Measurements from ENCODE around the gene MFSD8.
"Not testable (repeated sequence)": the region's sequence is repeated elsewhere in the genome, so short reads cannot be mapped to it uniquely, and the experiment has no call there.

Gene MFSD8

DNA sequence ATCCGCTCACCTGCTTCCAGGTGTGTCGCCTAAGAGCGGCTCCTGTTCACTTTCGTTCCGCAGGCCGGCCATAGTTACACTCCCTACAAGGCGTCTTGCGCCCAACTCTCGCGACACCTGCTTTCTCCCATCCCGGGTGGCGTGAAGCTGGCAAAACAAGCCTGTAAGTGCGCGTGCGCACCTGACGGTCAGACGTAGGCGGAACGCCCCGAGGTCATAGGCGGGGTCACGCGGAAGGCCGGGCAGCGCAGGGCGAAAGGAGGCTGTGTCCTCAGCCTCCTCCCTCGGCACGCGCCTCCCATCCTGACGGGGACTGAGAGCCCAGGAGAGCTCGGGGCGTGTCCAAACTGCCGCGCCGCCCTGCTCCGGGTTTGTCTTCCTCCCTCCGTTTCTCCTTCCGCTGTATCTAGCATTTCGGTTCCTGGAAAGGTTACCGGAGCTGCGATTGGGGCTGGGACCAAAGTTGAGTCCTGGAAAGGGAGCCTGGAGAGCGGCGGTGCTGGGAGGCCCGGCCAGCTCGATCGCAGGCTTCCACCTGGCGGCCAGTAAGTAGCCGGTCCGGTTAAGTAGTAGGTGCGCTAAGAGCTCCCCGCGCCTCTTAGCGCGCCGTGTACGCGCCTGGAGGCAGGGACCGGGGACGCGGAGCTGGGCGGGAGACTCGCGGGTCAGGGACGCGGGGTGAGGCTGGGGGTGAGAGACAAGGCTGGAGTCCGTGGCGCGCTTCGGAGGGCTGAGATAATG is at the start of gene MFSD8, which contains the start of gene ABHD18:
Gene MFSD8 (minus strand): TSS at position 112 of the 741 bp plus-strand sequence. CDS start 40 bp downstream, at position 72.
Gene ABHD18 (plus strand): TSS at position 345 of the 741 bp plus-strand sequence. CDS start 17,550 bp downstream, outside the sequence.
- DNase-seq = peak; percentile 99

GRCh38 chr4:128009428-128009827 is 44.5 kb upstream of the MFSD8 start:
- no peak for DNase-seq

DNA sequence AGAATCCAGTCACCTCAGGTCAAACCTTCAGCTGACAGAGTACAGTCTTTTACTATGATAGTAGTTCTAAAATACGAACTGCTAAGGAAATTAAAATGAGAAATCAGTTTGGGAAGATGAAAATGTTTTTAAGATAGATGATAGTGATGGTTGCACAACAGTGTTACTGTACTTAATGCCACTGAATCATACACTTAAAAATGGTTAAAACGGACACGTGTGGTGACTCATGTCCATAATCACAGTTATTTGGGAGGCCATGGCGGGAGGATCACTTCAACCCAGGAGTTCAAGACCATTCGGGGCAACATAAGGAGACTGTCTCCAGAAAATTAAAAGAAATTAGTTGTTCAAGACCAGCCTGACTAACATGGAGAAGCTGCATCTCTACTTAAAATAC is 41.6 kb upstream of the MFSD8 start:
- DNase-seq = no peak

DNA sequence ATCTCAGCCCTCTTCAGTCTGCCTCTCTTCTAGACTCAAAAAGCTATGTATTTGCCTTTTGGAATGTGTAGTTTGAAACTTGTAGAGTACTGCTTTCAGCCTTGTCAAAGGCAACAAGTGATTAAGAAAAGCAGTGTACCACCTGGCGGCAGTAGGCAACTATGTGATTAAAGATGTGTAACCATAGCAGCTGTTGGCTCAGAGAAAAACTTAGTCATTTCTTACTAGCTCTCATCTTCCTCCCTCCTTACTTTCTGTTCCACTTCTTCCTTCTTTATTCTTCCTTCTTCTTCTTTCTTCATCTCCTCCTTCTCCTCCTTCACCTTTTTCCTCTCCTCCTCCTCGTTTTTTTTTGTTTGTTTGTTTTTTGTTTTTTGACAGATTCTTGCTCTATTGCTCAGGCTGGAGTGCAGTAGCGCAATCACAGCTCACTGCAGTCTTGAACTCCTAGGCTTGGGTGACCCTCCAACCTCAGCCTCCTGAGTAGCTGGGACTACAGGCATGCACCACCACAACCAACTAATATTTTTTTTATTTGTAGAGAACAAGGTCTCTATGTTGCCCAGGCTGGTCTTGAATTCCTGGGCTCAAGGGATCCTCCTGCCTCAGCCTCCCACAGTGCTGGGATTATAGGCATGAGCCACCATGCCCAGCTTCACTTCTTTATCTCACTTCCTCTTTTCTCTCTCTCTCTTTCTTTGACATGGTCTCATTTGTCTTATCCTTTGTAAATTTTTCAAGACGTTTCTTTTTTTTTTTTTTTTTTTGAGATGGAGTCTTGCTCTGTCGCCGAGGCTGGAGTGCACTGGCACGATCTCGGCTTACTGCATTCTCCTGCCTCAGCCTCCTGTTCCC is 32.8 kb upstream of the MFSD8 start:
- peak; percentile 32 for DNase-seq

DNA sequence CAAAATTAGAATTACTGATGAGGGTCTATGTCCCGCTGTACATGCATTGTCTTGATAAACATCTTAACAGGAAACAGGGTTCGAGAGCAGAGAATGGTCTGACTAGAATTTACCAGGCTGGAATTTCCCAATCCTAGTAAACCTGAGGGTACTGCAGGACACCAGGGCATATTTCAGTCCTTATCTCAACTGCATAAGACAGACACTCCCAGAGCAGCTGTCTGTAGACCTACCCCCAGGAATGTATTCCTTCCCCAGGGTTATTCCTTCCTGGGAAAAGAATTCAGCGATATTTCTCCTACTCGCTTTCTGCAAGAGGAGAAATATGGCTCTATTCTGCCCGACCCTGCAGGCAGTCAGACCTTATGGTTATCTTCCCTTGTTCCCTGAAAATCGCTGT is 31.5 kb upstream of the MFSD8 start:
- DNase-seq = not testable (repeated sequence)

GRCh38 chr4:127995776-127996175 is 30.8 kb upstream of the MFSD8 start:
- peak; percentile 7 for DNase-seq

DNA sequence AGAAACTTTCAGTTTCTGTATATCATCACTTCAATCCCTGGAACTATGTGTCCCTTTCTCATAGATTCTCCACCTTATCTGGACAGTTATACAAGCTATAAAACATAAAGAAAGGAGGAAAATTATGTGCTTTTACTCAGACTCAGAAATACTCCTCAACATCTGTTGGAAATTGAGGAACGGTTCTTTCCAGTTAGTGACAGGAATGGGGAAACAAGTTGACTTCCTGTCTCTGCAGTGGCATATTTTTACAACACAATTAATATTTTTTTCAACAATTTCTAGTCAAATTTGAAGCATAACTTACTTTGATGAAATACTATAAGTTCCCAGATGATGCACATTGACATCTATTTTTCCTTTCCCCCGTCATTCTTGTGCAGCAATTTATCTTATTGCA is 28.2 kb upstream of the MFSD8 start:
- no peak for DNase-seq

DNA sequence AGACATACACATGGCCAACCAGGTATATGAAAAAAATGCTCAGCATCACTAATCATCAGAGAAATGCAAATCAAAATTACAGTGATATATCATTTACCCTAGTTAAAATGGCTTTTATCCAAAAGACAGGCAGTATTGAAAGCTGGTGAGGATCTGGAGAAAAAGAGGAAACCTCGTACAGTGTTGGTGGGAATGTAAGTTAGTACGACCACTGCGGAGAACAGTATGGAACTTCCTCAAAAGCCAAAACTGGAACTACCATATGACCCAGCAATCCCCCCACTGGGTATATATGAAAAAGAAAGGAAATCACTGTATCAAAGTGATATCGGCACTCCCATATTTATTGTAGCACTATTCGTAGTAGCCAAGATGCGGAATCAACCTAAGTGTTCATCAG is 23.7 kb upstream of the MFSD8 start:
- DNase-seq = no peak

DNA sequence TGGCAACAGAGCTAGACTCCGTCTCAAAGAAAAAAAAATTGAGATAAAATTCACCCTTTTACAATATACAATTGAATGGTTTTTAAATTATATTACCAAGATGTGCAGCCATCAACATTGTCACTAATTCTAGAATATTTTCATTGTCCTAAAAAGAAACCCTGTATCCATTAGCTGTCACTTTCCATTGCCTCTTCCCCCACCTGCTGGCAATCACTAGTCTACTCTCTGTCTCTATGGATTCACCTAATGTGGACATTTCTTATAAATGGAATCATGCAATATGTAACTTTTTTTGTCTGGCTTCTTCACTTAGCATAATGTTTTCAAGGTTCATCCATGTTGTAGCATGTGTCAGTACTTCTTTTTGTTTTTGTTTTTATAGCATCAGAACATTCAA is 21.0 kb upstream of the MFSD8 start:
- DNase-seq = no peak

GRCh38 chr4:127982445-127982844 is 17.5 kb upstream of the MFSD8 start:
- DNase-seq = no peak

DNA sequence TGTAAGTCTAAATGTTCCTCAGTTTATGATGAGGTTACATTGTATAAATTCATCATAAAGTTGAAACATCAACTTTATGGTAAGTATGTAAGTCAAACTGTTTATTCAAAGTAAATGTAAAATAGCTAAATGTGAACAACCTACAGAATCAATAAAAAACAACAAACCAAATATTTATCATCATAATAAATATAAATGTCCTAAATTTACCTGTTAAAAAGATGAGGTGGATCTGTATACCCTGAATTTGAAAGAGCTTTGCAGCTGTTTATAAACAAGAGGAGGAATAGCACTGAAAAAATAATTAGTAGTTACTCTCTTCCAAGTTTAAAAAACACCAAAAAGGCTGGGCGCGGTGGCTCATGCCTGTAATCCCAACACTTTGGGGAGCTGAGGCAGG is 14.0 kb upstream of the MFSD8 start:
- DNase-seq = no peak

GRCh38 chr4:127975121-127975770 is 10.3 kb upstream of the MFSD8 start:
- DNase-seq = peak; percentile 7

DNA sequence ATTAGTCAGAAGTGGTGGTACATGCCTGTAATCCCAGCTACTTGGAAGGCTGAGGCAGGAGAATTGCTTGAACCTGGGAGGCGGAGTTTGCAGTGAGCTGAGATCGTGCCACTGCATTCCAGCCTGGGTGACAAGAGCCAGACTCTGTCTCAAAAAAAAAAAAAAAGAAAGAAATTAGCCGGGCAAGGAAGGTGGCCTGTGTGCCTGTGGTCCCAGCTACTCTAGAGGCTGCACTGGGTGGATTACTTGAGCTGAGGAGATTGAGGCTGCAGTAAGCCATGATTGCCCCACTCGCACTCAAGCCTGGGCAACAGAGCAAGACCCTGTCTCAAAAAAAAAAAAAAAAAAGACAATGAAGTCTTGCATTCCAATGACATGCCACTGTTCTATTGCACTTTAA is 6.0 kb upstream of the MFSD8 start:
- DNase-seq = not testable (repeated sequence)

- DNase-seq = no peak
These were observed 3.6 kb upstream of the MFSD8 start for GRCh38 chr4:127968586-127968985.

DNA sequence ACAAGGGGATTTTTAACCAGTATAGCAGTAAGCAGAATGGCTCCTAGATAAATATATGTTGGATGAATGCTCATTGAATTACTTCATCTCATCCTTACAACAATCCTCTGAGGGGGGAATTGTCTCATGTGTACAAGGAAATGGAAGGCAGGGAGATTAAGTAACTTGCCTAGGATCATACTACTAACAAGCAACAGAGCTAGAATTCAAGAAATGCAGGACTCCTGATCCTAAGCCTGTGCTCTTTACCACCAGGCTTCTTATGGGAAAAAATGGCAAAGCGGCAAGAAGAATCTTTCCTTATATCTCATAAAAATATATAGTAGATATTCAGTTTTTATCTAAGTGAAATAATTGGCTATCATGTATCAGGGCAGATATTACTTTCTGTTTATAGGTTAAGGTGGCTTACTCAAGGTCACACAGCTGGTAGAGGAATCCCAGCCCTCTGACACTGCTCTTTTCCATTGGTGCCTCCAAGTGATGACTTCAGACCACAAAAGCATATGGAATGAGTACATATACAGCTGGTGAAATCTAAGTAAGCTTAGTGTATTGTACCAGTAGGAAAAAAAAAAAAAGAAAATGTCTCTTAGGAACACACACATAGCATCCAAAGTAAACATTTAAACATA is 2.3 kb upstream of the MFSD8 start:
- DNase-seq = peak; percentile 19

DNA sequence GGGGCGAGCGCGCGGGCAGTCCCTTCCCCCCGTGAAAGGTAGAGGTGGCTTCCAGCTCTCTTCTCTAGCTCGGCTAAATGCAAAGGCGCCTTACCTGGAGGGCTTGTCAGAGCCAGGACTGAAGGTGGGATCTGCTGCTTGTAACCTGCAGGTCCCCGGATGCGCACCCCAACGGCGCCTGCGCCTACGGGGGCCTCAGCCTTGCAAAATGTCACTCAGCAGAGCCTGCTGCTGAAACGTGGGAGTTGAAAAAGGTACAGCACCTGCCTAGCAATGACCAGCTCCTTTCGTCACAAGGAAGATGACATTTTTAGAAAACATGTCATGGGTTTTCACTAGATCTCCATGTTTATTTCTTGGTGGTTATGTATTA is 816 bp upstream of the MFSD8 start:
- DNase-seq = peak; percentile 9

- DNase-seq = not testable (repeated sequence)
These were observed 429 bp downstream of the MFSD8 start for GRCh38 chr4:127964426-127965061.

GRCh38 chr4:127963633-127964398 is 1.2 kb downstream of the MFSD8 start:
- DNase-seq = not testable (repeated sequence)

- DNase-seq = peak; percentile 4
These were observed 5.2 kb downstream of the MFSD8 start for GRCh38 chr4:127959794-127960193.

GRCh38 chr4:127957105-127957504 is 7.9 kb downstream of the MFSD8 start:
- no peak for DNase-seq

- DNase-seq = peak; percentile 9
These were observed 28.0 kb downstream of the MFSD8 start for GRCh38 chr4:127936974-127937373.

DNA sequence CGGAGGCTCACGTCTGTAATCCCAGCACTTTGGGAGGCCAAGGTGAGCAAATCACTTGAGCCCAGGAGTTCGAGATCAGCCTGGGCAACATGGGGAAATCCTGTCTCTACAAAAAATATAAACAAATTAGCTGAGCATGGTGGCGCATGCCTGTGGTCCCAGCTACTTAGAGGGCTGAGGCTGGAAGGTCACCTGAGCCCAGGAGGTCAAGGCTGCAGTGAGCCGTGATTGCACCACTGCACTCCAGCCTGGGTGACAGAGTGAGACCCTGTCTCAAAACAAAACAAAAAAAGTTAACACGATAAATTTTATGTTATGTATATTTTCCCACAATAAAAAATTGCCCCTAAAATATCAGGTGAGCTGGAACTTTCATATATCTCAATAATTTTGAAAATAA is 33.1 kb downstream of the MFSD8 start:
- not testable (repeated sequence) for DNase-seq
